ENCODE measurements around the gene AKTIP. TPM values are rescaled to one million over a fixed set of nuclear protein-coding genes. Genes with fewer than 3 reads are reported as not detected.

AKTIP gene
- total RNA-seq, 1 experiment from 2014 or later = 26.2 TPM

DNA sequence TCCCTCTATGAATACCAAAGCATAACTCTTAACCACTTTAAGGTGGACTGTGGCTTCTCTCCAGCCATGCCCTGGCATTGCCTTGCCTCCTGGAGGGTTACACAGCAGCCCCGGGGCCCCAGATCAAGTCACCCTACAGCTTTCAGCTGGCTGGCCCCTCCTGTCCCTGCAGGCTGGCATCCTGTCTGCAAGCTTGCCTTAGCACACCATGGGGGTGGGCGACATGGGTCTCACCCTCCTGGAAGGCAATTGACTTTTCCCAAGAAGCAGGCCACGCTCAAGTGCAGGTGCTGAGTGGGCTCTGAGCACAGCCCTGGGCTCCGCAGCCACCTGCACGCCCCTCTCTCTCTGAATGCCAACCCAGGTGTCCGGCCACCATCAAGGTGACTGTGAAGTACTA, 25.8 kb upstream of the AKTIP start:
- H3K23me2 ChIP-seq (ENCODE audit: insufficient read length, low read depth, low read length, poor library complexity, severe bottlenecking) = no peaks in the 10 kb centered on the region
- H4K91ac ChIP-seq (ENCODE audit: insufficient read length, low read depth, low read length) = no peak overlapping the region
- H3K27me3 ChIP-seq (ENCODE audit: insufficient read depth, low read length) = no peaks in the 10 kb centered on the region
- no peaks in the 10 kb centered on the region for H3K9me3 Mint-ChIP-seq
- no peaks in the 10 kb centered on the region for H3K36me3 Mint-ChIP-seq (ENCODE audit: insufficient read depth in 1 of 3, low read depth in 3 of 3)
- H3K4me2 ChIP-seq (ENCODE audit: insufficient read depth, insufficient read length, low read length) = no peak overlapping the region
- H2AK5ac ChIP-seq (ENCODE audit: insufficient read length, low read length) = no peak overlapping the region
- H2BK5ac ChIP-seq (ENCODE audit: insufficient read length, low read length) = no peak overlapping the region
- no peak overlapping the region for H4K5ac ChIP-seq (ENCODE audit: insufficient read length, low read depth, low read length)
- H3K27ac ChIP-seq (ENCODE audit: insufficient read length, low read depth, low read length) = no peak overlapping the region
- no peaks in the 10 kb centered on the region for H4K20me1 ChIP-seq (ENCODE audit: control insufficient read depth, insufficient read depth, insufficient read length)
- H2BK120ac ChIP-seq (ENCODE audit: low read depth, low read length, poor library complexity, severe bottlenecking) = no peak overlapping the region
- no peak for DNase-seq
- H3K56ac ChIP-seq (ENCODE audit: insufficient read length, low read depth, low read length) = no peak overlapping the region
- no peaks in the 10 kb centered on the region for H3K9me3 ChIP-seq (ENCODE audit: control insufficient read depth, low read depth, low read length)
- H2BK12ac ChIP-seq (ENCODE audit: insufficient read length, low read depth, low read length) = no peak overlapping the region
- H2AFZ ChIP-seq (ENCODE audit: low read length) = no peak overlapping the region
- no peak overlapping the region for H3T11ph ChIP-seq (ENCODE audit: low read length)
- H3K14ac ChIP-seq (ENCODE audit: insufficient read depth, low read length) = no peak overlapping the region
- H3K23ac ChIP-seq (ENCODE audit: insufficient read length, low read depth, low read length) = no peak overlapping the region
- H2BK15ac ChIP-seq (ENCODE audit: low read depth, low read length) = no peak overlapping the region
- no CpG with 5 or more reads among the region's 6 CpGs for WGBS (ENCODE audit: extremely low coverage, insufficient read length, low lambda C conversion rate)
- TF ChIP-seq, protein P1, sequence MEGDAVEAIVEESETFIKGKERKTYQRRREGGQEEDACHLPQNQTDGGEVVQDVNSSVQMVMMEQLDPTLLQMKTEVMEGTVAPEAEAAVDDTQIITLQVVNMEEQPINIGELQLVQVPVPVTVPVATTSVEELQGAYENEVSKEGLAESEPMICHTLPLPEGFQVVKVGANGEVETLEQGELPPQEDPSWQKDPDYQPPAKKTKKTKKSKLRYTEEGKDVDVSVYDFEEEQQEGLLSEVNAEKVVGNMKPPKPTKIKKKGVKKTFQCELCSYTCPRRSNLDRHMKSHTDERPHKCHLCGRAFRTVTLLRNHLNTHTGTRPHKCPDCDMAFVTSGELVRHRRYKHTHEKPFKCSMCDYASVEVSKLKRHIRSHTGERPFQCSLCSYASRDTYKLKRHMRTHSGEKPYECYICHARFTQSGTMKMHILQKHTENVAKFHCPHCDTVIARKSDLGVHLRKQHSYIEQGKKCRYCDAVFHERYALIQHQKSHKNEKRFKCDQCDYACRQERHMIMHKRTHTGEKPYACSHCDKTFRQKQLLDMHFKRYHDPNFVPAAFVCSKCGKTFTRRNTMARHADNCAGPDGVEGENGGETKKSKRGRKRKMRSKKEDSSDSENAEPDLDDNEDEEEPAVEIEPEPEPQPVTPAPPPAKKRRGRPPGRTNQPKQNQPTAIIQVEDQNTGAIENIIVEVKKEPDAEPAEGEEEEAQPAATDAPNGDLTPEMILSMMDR (conservative IDR thresholded peaks at IDR 0.05) = no peak
- no peak overlapping the region for H3K4ac ChIP-seq (ENCODE audit: low read depth, low read length)
- no peaks in the 10 kb centered on the region for H3K79me1 ChIP-seq (ENCODE audit: insufficient read depth, low read depth, low read length, poor library complexity, severe bottlenecking)
- no peak overlapping the region for H3K27ac Mint-ChIP-seq
- no peak overlapping the region for H4K8ac ChIP-seq (replicated peaks; ENCODE audit: insufficient read length, low read depth, low read length)
- peaks cover 2% of the 10 kb centered on the region; the same call in 1 of the 2 replicates for H3K27me3 Mint-ChIP-seq (ENCODE audit: low read depth)
- H3K4me1 ChIP-seq (ENCODE audit: insufficient read depth, low read length) = no peaks in the 10 kb centered on the region
- H3K79me2 ChIP-seq (ENCODE audit: insufficient read depth, low read length) = no peaks in the 10 kb centered on the region
- H3K4me1 Mint-ChIP-seq = no peaks in the 10 kb centered on the region
- H3K18ac ChIP-seq (ENCODE audit: insufficient read length, low read depth, low read length) = no peak overlapping the region
- no peak overlapping the region for H3K4me3 Mint-ChIP-seq
- H3K9ac ChIP-seq (ENCODE audit: extremely low read depth, insufficient read length, low read length) = no peak overlapping the region
- no peak overlapping the region for H2BK20ac ChIP-seq (ENCODE audit: low read depth, low read length, poor library complexity, severe bottlenecking)

Measured in H9 (cell line).